ENCODE results near the gene ATP2B3. TPM values are rescaled to one million over a fixed set of nuclear protein-coding genes. Genes with fewer than 3 reads are reported as not detected.

ATP2B3 gene
- total RNA-seq, 1 donor from 2014 or later = 0.83 TPM

DNA sequence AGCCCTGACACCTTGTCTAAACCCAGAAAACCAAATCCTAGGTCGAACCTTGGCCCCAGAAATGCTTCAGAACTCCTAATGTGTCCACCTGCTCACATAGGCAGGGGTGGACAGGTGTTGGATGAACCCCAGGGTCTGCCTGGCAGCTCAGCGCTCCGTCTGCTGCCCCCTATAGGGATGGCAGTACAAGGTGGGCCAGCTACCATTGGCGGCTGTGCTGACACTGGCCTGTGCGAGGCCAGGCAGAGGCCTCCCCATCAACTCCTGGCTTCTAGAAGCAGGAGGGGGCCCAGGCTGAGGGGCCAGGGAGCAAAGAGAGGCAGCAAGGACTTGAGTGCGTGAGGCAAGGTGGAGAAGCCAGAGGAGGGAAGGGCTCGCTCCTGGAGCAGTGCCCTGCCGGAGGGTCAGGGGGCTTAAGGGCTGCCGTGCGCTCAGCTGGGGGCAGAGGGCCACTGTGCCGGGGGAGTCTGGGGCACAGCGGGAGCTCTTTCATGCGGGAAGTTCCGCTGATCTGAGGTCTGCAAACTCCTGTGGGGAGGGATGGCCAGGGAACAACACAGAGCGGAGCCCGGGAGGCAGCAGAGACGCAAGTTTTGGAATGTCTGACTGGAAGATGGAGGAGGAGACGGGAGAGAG is 60.9 kb downstream of the ATP2B3 start:
- DNase-seq (ENCODE audit: low spot score in 2 of 2, unreplicated experiment in 2 of 2) = no peak
- H3K27ac Mint-ChIP-seq = peak overlapping the region; percentile 13
- no peak overlapping the region for H3K4me3 Mint-ChIP-seq
- no peak for TF ChIP-seq CTCF (IDR thresholded peaks at IDR 0.05; ENCODE audit: unreplicated experiment)
- peaks cover 22% of the 10 kb centered on the region for H3K4me1 Mint-ChIP-seq
- no peaks in the 10 kb centered on the region for H3K9me3 Mint-ChIP-seq
- no peaks in the 10 kb centered on the region for H3K36me3 Mint-ChIP-seq
- H3K27me3 Mint-ChIP-seq (ENCODE audit: low read depth) = no peaks in the 10 kb centered on the region

GRCh38 chrX:153578889-153579288 is 61.4 kb downstream of the ATP2B3 start:
- no peak for DNase-seq (ENCODE audit: low spot score in 2 of 2, unreplicated experiment in 2 of 2)
- H3K36me3 Mint-ChIP-seq = no peaks in the 10 kb centered on the region
- no peak overlapping the region for H3K4me3 Mint-ChIP-seq
- H3K4me1 Mint-ChIP-seq = peaks cover 24% of the 10 kb centered on the region
- TF ChIP-seq CTCF (IDR thresholded peaks at IDR 0.05; ENCODE audit: unreplicated experiment) = no peak
- H3K27me3 Mint-ChIP-seq (ENCODE audit: low read depth) = no peaks in the 10 kb centered on the region
- H3K27ac Mint-ChIP-seq = peak overlapping the region; percentile 13
- H3K9me3 Mint-ChIP-seq = no peaks in the 10 kb centered on the region

GRCh38 chrX:153580700-153581386 is 63.4 kb downstream of the ATP2B3 start:
- Mint-ChIP-seq H3K4me1 (peaks cover 24% of the 10 kb centered on the region), H3K36me3 (no peaks in the 10 kb centered on the region), H3K27ac (no peak overlapping the region), H3K9me3 (no peaks in the 10 kb centered on the region), H3K4me3 (no peak overlapping the region), H3K27me3 (ENCODE audit: low read depth) (no peaks in the 10 kb centered on the region)
- no peak for TF ChIP-seq CTCF (IDR thresholded peaks at IDR 0.05; ENCODE audit: unreplicated experiment)
- DNase-seq (ENCODE audit: low spot score in 2 of 2, unreplicated experiment in 2 of 2) = no peak

- DNase-seq (ENCODE audit: low spot score in 2 of 2, unreplicated experiment in 2 of 2) = peak in 1 of 2 experiments; percentile 60
- peak overlapping the region; percentile 82 for H3K27ac Mint-ChIP-seq
- TF ChIP-seq CTCF (IDR thresholded peaks at IDR 0.05; ENCODE audit: unreplicated experiment) = no peak
- no peaks in the 10 kb centered on the region for H3K27me3 Mint-ChIP-seq (ENCODE audit: low read depth)
- peaks cover 4% of the 10 kb centered on the region for H3K36me3 Mint-ChIP-seq
- H3K4me3 Mint-ChIP-seq = no peak overlapping the region
- peaks cover 4% of the 10 kb centered on the region for H3K9me3 Mint-ChIP-seq
- peaks cover 24% of the 10 kb centered on the region for H3K4me1 Mint-ChIP-seq
Observed at GRCh38 chrX:153582896-153583295, 65.5 kb downstream of the ATP2B3 start.

- Mint-ChIP-seq H3K27ac (no peak overlapping the region), H3K9me3 (peaks cover 4% of the 10 kb centered on the region), H3K4me1 (peaks cover 20% of the 10 kb centered on the region), H3K27me3 (ENCODE audit: low read depth) (no peaks in the 10 kb centered on the region), H3K4me3 (no peak overlapping the region), H3K36me3 (peaks cover 4% of the 10 kb centered on the region)
- no peak for TF ChIP-seq CTCF (IDR thresholded peaks at IDR 0.05; ENCODE audit: unreplicated experiment)
- DNase-seq (ENCODE audit: low spot score in 2 of 2, unreplicated experiment in 2 of 2) = no peak
Observed at GRCh38 chrX:153583433-153583832, 66.0 kb downstream of the ATP2B3 start.
